GM12801 (cell line): ENCODE measurements around the gene ATG7.

Source experiments
- CTCF ChIP-seq: IDR thresholded peaks from one replicate; pipeline ENCODE4 v1.5.1; 2011; ENCODE audit warnings: control low read depth; ENCODE audit not compliant: insufficient read length; ENCODE audit errors: extremely low read depth

ATG7 gene

GRCh38 chr3:11302444-11302843 is 30.2 kb downstream of the ATG7 start:
- no peak for TF ChIP-seq CTCF

GRCh38 chr3:11304175-11304574 is 32.0 kb downstream of the ATG7 start:
- TF ChIP-seq CTCF, result no peak

GRCh38 chr3:11305509-11305908 is 33.3 kb downstream of the ATG7 start:
- no peak for TF ChIP-seq CTCF

- TF ChIP-seq CTCF, result no peak
Measured at GRCh38 chr3:11306817-11307589, 34.8 kb downstream of the ATG7 start.

GRCh38 chr3:11307830-11308432 is 35.7 kb downstream of the ATG7 start:
- TF ChIP-seq CTCF, result no peak

- TF ChIP-seq CTCF, result no peak
Measured at GRCh38 chr3:11310258-11310657, 38.1 kb downstream of the ATG7 start.

GRCh38 chr3:11312166-11312565 is 40.0 kb downstream of the ATG7 start:
- TF ChIP-seq CTCF, result no peak
